ENCODE data around the gene SLC26A11.

DNA sequence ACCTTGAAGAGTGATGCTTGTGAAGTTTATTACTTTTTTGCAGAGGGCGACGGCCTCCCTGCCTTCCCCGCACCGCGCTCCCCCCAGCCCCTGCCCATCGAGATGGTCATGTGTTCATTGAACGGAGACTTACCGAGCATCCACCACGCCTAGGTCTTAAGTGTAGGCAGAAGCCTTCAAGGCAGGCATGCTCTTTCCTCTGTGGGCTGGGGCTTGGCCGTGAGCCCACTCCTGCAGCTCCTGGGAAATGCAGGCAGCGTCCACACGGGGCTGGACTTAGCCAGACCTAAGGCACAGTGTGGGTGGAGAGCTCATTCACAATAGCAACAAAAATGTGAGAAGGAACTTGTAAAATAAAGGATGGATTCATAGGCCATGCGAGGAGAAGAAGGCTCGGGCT lies 59.7 kb downstream of the SLC26A11 start:
- TF ChIP-seq, protein P1, sequence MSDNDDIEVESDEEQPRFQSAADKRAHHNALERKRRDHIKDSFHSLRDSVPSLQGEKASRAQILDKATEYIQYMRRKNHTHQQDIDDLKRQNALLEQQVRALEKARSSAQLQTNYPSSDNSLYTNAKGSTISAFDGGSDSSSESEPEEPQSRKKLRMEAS (IDR thresholded peaks at IDR 0.05) = no peak
- TF ChIP-seq CHD4 (IDR thresholded peaks at IDR 0.05; ENCODE audit: borderline replicate concordance) (no peak), CBX8 (IDR thresholded peaks at IDR 0.05) (no peak), JUNB (IDR thresholded peaks at IDR 0.05) (no peak), EP300 (IDR thresholded peaks at IDR 0.05) (no peak), KDM1A (IDR thresholded peaks at IDR 0.05; ENCODE audit: low read depth) (no peak)

Data from A549 (cell line).